Measurements from ENCODE around the gene SMTNL1.
A peak's percentile ranks its signal among the peaks of the same experiment; 100 is the strongest.

The SMTNL1 gene

DNA sequence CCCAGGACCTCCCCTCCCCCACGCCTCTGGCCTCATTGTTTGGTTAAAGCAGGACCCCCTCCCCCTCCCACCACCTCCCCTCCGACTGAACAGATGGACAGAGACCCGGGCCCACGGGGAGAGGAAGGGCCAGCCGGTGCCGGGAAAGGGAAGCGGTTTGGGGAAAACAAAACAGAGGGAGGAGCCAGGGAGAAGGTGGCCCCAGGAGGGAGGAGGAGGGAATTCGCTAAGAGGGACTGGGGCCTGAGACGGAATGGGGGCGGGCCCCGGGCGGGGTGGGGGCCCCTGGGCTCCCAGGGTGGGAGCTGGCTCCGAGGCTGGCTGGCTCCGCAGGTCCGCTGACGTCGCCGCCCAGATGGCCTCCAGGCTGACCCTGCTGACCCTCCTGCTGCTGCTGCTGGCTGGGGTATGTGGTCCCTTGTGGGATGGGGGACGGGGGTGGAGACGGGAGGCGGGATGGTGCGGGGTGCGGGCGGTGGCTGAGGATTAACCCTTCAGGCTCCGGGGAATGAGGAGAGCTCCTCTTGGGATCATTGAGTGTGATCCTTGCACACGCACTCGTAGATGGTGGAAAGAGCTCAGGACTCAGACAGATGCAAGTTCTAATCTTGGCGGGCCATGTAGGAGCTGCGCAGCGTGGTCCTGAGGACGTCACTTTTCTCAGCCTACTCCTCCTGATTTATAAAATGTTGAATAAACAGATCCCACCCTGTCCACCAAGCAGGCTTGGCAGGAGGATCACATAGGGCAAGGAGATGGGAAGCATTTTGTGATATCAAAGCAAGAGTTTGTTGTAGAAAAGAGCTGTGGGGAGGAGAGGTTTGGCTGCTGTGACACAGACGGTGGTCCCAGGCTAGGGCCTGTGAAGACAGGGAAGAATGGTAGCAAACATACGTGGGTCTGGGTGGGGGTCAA, 60.8 kb downstream of the SMTNL1 start:
- peak; percentile 59 for DNase-seq

DNA sequence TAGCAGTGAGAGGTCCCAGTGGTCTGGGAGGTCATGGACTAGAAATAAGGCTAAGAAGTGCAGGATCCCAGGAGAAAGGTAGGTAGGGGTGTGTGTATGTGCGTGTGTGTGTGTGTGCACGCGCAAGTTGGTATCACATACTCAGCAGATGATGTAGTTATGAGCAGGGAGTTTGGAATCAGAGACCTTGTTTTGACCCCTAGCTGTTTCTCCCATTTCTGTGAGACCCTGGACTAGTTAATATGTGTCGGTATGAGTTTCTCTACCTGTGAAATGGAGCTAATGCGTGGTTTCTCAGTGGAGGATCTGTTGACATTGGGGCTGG, 61.4 kb downstream of the SMTNL1 start:
- DNase-seq, result no peak

DNA sequence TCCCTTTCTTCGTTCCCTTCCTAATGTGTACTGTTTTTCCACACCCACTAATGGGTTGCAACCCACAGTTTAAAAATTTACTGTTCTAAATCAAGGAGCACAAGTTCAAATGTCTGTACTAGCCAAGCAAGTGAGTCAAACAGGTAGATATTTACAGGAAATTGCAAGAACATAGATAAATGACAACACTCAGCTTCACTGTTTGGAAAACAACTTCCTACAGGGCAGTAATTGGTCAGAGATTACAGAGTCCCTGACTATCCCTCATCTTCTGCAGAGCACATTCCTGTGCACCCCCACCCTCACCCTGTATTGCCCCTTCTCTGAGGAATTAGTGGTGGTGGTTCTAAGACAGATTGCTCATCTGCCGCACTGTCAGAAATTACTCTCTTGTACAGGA, 62.0 kb downstream of the SMTNL1 start:
- no peak for DNase-seq

All from OCI-M1 (cell line).